Stimulated activated naive CD8-positive, alpha-beta T cell treated with anti-CD3 and anti-CD28 coated beads, Interleukin-15, Interleukin-2, amounts not matched to agents 100 ng/mL and 50 ng/mL, for 24 hours (primary cell): ENCODE results near the gene TBX3.

Experiments used
- H3K27ac Mint-ChIP-seq: one replicate; pipeline ENCODE4 v1.8.0; 2021; ENCODE audit warnings: mild to moderate bottlenecking, mixed read lengths
- H3K27me3 Mint-ChIP-seq: one replicate; pipeline ENCODE4 v1.8.0; 2021; ENCODE audit warnings: mixed read lengths
- H3K36me3 Mint-ChIP-seq: one replicate; pipeline ENCODE4 v1.8.0; 2021; ENCODE audit warnings: low read depth, mixed read lengths
- H3K4me1 Mint-ChIP-seq: one replicate; pipeline ENCODE4 v1.8.0; 2021; ENCODE audit warnings: low read depth, mixed read lengths
- H3K4me3 Mint-ChIP-seq: one replicate; pipeline ENCODE4 v1.8.0; 2021; ENCODE audit warnings: mild to moderate bottlenecking, mixed read lengths
- H3K9me3 Mint-ChIP-seq: one replicate; pipeline ENCODE4 v1.8.0; 2021; ENCODE audit warnings: mixed read lengths

Gene TBX3

GRCh38 chr12:114670291-114670980, 13.5 kb downstream of the TBX3 start:
- Mint-ChIP-seq H3K4me3 (no peak overlapping the region), H3K9me3 (no peaks in the 10 kb centered on the region), H3K4me1 (peaks cover 15% of the 10 kb centered on the region), H3K36me3 (no peaks in the 10 kb centered on the region), H3K27ac (no peak overlapping the region), H3K27me3 (peaks cover 80% of the 10 kb centered on the region)

GRCh38 chr12:114669401-114670290, 14.3 kb downstream of the TBX3 start:
- Mint-ChIP-seq H3K27me3 (peaks cover 73% of the 10 kb centered on the region), H3K36me3 (no peaks in the 10 kb centered on the region), H3K4me3 (no peak overlapping the region), H3K9me3 (no peaks in the 10 kb centered on the region), H3K4me1 (peaks cover 15% of the 10 kb centered on the region), H3K27ac (no peak overlapping the region)

- H3K27me3 Mint-ChIP-seq: peaks cover 76% of the 10 kb centered on the region
- H3K4me3 Mint-ChIP-seq: no peak overlapping the region
- no peaks in the 10 kb centered on the region for H3K36me3 Mint-ChIP-seq
- no peaks in the 10 kb centered on the region for H3K9me3 Mint-ChIP-seq
- H3K4me1 Mint-ChIP-seq: peaks cover 15% of the 10 kb centered on the region
- H3K27ac Mint-ChIP-seq: no peak overlapping the region
Observed at GRCh38 chr12:114668886-114669288, 15.1 kb downstream of the TBX3 start.

GRCh38 chr12:114668151-114668885, 15.7 kb downstream of the TBX3 start:
- Mint-ChIP-seq H3K4me1 (peaks cover 15% of the 10 kb centered on the region), H3K27me3 (peaks cover 76% of the 10 kb centered on the region), H3K36me3 (no peaks in the 10 kb centered on the region), H3K27ac (no peak overlapping the region), H3K9me3 (no peaks in the 10 kb centered on the region), H3K4me3 (no peak overlapping the region)

GRCh38 chr12:114667669-114668150, 16.3 kb downstream of the TBX3 start:
- Mint-ChIP-seq H3K36me3 (no peaks in the 10 kb centered on the region), H3K4me3 (no peak overlapping the region), H3K4me1 (peaks cover 15% of the 10 kb centered on the region), H3K27ac (no peak overlapping the region), H3K9me3 (no peaks in the 10 kb centered on the region), H3K27me3 (peaks cover 76% of the 10 kb centered on the region)

- H3K27me3 Mint-ChIP-seq: peaks cover 73% of the 10 kb centered on the region
- H3K27ac Mint-ChIP-seq: peak overlapping the region; percentile 68
- no peaks in the 10 kb centered on the region for H3K9me3 Mint-ChIP-seq
- H3K4me3 Mint-ChIP-seq: peak overlapping the region; percentile 35
- H3K4me1 Mint-ChIP-seq: peaks cover 15% of the 10 kb centered on the region
- no peaks in the 10 kb centered on the region for H3K36me3 Mint-ChIP-seq
Observed at GRCh38 chr12:114666746-114667668, 17.0 kb downstream of the TBX3 start.

- no peaks in the 10 kb centered on the region for H3K36me3 Mint-ChIP-seq
- H3K9me3 Mint-ChIP-seq: no peaks in the 10 kb centered on the region
- peaks cover 61% of the 10 kb centered on the region for H3K27me3 Mint-ChIP-seq
- H3K4me3 Mint-ChIP-seq: no peak overlapping the region
- no peak overlapping the region for H3K27ac Mint-ChIP-seq
- H3K4me1 Mint-ChIP-seq: peaks cover 15% of the 10 kb centered on the region
Observed at GRCh38 chr12:114665411-114666260, 18.3 kb downstream of the TBX3 start.

- peaks cover 53% of the 10 kb centered on the region for H3K27me3 Mint-ChIP-seq
Observed at GRCh38 chr12:114664651-114665320, 19.2 kb downstream of the TBX3 start.

GRCh38 chr12:114662512-114663177, 21.3 kb downstream of the TBX3 start:
- H3K9me3 Mint-ChIP-seq: no peaks in the 10 kb centered on the region
- H3K27me3 Mint-ChIP-seq: peaks cover 43% of the 10 kb centered on the region
- peaks cover 7% of the 10 kb centered on the region for H3K4me1 Mint-ChIP-seq
- H3K4me3 Mint-ChIP-seq: no peak overlapping the region
- no peaks in the 10 kb centered on the region for H3K36me3 Mint-ChIP-seq
- H3K27ac Mint-ChIP-seq: no peak overlapping the region

More at GRCh38 chr12:114664651-114665320, 19.2 kb downstream of the TBX3 start:
- Mint-ChIP-seq H3K4me1 (peaks cover 15% of the 10 kb centered on the region), H3K9me3 (no peaks in the 10 kb centered on the region), H3K4me3 (no peak overlapping the region), H3K36me3 (no peaks in the 10 kb centered on the region), H3K27ac (no peak overlapping the region)

- H3K27ac Mint-ChIP-seq: no peak overlapping the region
- H3K4me1 Mint-ChIP-seq: no peaks in the 10 kb centered on the region
- no peak overlapping the region for H3K4me3 Mint-ChIP-seq
- peaks cover 29% of the 10 kb centered on the region for H3K27me3 Mint-ChIP-seq
- no peaks in the 10 kb centered on the region for H3K36me3 Mint-ChIP-seq
- H3K9me3 Mint-ChIP-seq: no peaks in the 10 kb centered on the region
Observed at GRCh38 chr12:114661245-114661644, 22.7 kb downstream of the TBX3 start.

GRCh38 chr12:114659084-114659483, 24.9 kb downstream of the TBX3 start:
- no peak overlapping the region for H3K4me3 Mint-ChIP-seq
- H3K27me3 Mint-ChIP-seq: peaks cover 27% of the 10 kb centered on the region
- H3K36me3 Mint-ChIP-seq: no peaks in the 10 kb centered on the region
- H3K4me1 Mint-ChIP-seq: no peaks in the 10 kb centered on the region
- H3K9me3 Mint-ChIP-seq: no peaks in the 10 kb centered on the region
- H3K27ac Mint-ChIP-seq: no peak overlapping the region

GRCh38 chr12:114658002-114658441, 26.0 kb downstream of the TBX3 start:
- Mint-ChIP-seq H3K27me3 (peaks cover 24% of the 10 kb centered on the region), H3K4me1 (no peaks in the 10 kb centered on the region), H3K36me3 (no peaks in the 10 kb centered on the region)

More at GRCh38 chr12:114658002-114658441, 26.0 kb downstream of the TBX3 start:
- Mint-ChIP-seq H3K9me3 (peaks cover 4% of the 10 kb centered on the region), H3K4me3 (no peak overlapping the region), H3K27ac (no peak overlapping the region)
